ENCODE measurements around the gene TLE4. TPM values are rescaled to one million over a fixed set of nuclear protein-coding genes. Genes with fewer than 3 reads are reported as not detected.
A peak's percentile ranks its signal among the peaks of the same experiment; 100 is the strongest.

The TLE4 gene
- total RNA-seq, 4 donors from 2014 or later: 30.1 to 32.9 (median 30.7) TPM

DNA sequence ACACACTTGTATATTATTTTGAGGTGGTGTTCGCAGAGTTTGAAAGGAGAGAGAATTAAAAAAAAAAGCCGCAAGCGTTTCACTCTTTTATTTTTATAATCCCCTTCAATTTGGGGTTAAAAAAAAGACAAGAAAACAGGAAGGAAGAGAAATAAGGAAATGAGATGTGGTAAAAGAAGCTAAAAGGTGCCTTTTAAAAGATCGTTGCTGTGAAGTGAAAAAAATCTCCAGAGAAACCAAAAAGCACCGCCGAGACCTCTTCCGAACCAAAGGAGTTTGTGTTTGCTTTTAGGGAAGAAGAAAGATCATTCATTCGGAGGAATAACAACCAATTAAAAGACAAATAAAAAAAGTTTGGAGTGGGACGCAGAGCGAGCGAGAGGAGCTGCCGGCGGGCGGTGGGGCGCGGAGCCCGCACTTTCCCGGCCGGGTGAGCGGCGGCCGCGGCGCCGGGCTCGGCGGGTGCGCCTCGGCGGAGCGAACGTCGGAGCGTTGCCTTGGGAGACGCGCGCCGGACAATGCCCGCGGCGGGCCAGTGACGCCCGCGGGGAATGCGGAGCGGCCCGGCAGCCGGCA lies 355 bp downstream of the TLE4 start:
- ATAC-seq (ENCODE audit: low FRiP score) (peak; percentile 10), DNase-seq (ENCODE audit: low spot score) (no peak)
- TF ChIP-seq, protein P1, sequence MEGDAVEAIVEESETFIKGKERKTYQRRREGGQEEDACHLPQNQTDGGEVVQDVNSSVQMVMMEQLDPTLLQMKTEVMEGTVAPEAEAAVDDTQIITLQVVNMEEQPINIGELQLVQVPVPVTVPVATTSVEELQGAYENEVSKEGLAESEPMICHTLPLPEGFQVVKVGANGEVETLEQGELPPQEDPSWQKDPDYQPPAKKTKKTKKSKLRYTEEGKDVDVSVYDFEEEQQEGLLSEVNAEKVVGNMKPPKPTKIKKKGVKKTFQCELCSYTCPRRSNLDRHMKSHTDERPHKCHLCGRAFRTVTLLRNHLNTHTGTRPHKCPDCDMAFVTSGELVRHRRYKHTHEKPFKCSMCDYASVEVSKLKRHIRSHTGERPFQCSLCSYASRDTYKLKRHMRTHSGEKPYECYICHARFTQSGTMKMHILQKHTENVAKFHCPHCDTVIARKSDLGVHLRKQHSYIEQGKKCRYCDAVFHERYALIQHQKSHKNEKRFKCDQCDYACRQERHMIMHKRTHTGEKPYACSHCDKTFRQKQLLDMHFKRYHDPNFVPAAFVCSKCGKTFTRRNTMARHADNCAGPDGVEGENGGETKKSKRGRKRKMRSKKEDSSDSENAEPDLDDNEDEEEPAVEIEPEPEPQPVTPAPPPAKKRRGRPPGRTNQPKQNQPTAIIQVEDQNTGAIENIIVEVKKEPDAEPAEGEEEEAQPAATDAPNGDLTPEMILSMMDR (IDR thresholded peaks at IDR 0.05): no peak

DNA sequence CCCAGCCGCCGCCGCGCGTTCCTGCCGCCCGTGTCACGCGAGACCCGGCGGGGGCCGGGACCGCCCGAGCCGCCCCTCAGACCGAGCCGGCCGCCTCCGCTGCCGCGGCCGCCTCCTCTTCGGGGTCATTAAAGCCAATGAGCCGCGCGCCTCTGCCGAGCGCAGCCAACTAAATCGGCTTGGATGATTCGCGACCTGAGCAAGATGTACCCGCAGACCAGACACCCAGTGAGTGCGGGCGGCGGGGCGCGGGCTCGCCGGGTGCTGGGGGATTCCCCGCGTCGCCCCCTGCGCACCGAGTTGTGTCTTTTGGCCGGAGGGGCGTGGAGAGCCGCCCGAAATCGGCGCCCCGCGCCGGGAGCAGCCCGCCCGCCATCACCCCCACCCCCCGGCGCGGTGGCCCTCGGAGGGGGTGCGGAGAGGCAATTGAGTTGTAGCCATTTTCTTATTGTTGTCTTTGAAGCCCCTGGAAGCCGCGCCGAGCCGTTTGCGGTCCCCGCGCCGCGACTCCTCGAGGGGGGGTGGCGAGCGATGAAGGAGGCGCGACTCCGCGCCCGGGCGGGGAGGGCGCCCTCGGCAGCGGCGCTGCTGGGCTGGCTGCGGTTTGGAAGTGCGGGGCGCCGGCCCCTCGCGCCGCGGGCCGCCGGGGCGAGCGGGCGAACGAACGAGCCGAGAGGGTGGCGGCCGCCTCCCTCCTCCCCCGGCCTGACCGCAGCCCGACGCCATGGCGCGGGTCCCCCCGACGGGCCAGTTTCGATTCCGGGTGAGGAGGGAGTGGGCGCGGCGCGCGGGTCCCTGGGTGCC lies 1.0 kb downstream of the TLE4 start:
- ATAC-seq (ENCODE audit: low FRiP score) (no peak), DNase-seq (ENCODE audit: low spot score) (peak; percentile 24)

DNA sequence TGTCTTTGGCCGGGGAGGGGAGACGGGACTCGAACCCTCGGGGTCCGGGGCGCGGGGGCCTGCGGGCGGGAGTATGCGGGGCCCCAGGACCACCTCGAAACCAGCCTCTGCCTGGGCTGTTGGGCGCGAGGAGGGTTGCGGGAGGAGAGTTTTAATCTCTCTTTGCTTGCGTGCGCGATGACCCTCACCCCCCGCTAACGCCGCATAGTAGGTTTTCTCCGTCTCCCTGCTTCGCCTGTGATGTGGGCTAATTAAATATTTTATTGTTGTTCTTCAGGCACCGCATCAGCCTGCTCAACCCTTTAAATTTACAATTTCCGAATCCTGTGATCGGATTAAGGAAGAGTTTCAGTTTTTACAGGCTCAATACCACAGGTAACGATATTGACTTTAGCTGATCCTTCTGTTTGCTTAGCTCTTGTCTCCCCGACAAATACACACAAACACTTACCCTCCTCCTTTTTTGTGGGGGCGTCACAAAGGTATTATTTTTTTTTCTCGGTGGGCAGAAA lies 1.7 kb downstream of the TLE4 start:
- TF ChIP-seq, protein P1 (IDR thresholded peaks at IDR 0.05): no peak
- ATAC-seq (ENCODE audit: low FRiP score) (no peak), DNase-seq (ENCODE audit: low spot score) (no peak)

More for the DNA sequence above, 1.0 kb downstream of the TLE4 start:
- TF ChIP-seq, protein P1 (IDR thresholded peaks at IDR 0.05): no peak

DNA sequence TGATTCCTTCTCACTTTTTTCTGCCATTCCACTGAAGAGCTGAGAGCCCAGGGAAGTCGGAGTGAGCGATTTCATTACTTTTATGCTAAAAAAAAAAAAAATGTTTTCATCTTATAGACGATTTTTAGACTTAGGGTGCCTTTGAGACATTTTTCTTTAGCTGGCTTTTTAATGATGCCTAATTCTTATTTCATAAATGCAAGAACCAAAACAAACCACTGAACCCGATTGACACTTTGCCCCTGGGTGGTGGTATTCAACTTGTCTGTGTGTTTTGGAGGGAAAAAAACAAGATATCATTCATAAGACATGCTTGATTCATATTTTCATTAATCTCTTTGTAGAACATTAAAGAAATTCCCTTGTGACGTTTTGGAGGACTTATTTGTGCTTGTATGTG lies 2.4 kb downstream of the TLE4 start:
- ATAC-seq (ENCODE audit: low FRiP score) (no peak), DNase-seq (ENCODE audit: low spot score) (no peak)
- TF ChIP-seq, protein P1 (IDR thresholded peaks at IDR 0.05): no peak

DNA sequence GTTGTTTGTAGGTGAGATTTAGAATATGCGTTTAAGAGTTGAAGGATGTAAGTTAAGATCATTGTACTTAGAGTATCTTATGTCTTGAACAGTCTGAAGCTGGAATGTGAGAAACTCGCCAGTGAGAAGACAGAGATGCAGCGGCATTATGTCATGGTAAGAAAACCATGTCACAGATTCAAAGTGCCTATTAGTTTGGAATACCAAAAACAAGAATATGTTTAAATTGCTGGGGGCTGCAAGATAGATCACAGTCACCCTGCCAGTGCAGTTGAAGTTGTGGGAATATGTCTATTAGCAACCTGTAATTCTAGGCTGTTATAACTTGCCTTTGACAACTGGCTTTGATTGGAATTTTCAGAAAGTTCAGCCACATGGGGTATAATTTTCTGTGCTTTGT lies 3.0 kb downstream of the TLE4 start:
- TF ChIP-seq, protein P1 (IDR thresholded peaks at IDR 0.05): no peak
- ATAC-seq (ENCODE audit: low FRiP score): no peak
- DNase-seq (ENCODE audit: low spot score): no peak

DNA sequence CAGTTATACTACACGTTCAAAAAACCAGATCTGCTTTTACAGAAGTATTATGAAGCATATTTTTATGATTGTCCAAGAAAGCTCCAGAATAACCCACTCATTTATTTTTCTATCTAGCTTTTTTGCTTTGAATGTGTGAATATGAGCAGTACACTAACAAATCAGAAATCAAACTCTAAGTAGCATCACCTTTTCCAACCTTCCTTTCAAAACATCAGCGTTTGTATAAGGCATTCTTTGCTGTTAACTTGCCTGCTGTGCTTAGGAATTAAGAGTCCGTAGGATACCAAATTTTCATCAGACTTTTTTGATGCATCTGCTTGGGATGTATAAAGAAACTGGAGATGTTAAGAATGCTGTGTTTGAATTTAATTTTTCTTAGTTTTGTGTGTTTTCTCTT lies 3.8 kb downstream of the TLE4 start:
- ATAC-seq (ENCODE audit: low FRiP score) (no peak), DNase-seq (ENCODE audit: low spot score) (no peak)
- TF ChIP-seq, protein P1 (IDR thresholded peaks at IDR 0.05): no peak
